KBM-7 (cell line): ENCODE data around the gene ARHGAP10.

ENCODE experiments used
- DNase-seq: peaks from one replicate; pipeline ENCODE4 v3.0.0-alpha.2; 2015
- in situ Hi-C: fragments of 300-500 bp; cut with MboI; formaldehyde crosslinking; loops from 2 replicates; pipeline ENCODE4 v1.14.3; 2020; ENCODE audit warnings: low sequenced_read_pairs, low pct_unique_long_range_greater_than_20kb, mixed read lengths

ARHGAP10 gene

GRCh38 chr4:148118179-148118578 is 386.3 kb downstream of the ARHGAP10 start:
- DNase-seq = no peak
- in situ Hi-C loops = no loop called here

GRCh38 chr4:148118633-148119032 is 386.7 kb downstream of the ARHGAP10 start:
- in situ Hi-C loops = no loop called here
- DNase-seq = no peak

- no peak for DNase-seq
- in situ Hi-C loops = no loop called here
These were observed 388.3 kb downstream of the ARHGAP10 start for GRCh38 chr4:148120216-148120615.
